ENCODE measurements around the gene ZSCAN9. TPM values are rescaled to one million over a fixed set of nuclear protein-coding genes. Genes with fewer than 3 reads are reported as not detected.

ZSCAN9 gene
- total and polyA plus RNA-seq, 2 of the 13 experiments (the other 11 are each of a cell fraction or from before 2014, with no cell fraction given): 14.6 to 17.8 TPM

GRCh38 chr6:28208111-28208659 lies 16.9 kb upstream of the ZSCAN9 start:
- FAIRE-seq (no peak), DNase-seq (ENCODE audit: low spot score) (no peak), ATAC-seq (no peak)
- WGBS (ENCODE audit: low lambda C conversion rate): 59% methylated on average over 23 of the region's 23 CpGs
- no peak for TF ChIP-seq CC2D1A (CRISPR knock-in tag; IDR thresholded peaks at IDR 0.05)
- TF ChIP-seq NR2C2 (CRISPR knock-in tag; IDR thresholded peaks at IDR 0.05; ENCODE audit: borderline replicate concordance): no peak
- TF ChIP-seq ZBTB43 (CRISPR knock-in tag; conservative IDR thresholded peaks at IDR 0.05): no peak
- TF ChIP-seq ATM (IDR thresholded peaks at IDR 0.05; ENCODE audit: borderline replicate concordance): no peak
- TF ChIP-seq TSC22D2 (CRISPR knock-in tag; IDR thresholded peaks at IDR 0.05; ENCODE audit: borderline replicate concordance): no peak
- TF ChIP-seq CBX2 (IDR thresholded peaks at IDR 0.05; ENCODE audit: low read depth, low read length): 0 out of 2 replicates have a peak, but pooled peaks have one; percentile 68
- no peak; the same call in 1 of the 2 replicates for TF ChIP-seq CBX2 (CRISPR knock-in tag; IDR thresholded peaks at IDR 0.05; ENCODE audit: low read depth)
- no peak for TF ChIP-seq ZNF17 (CRISPR knock-in tag; IDR thresholded peaks at IDR 0.05)
- no peak for TF ChIP-seq THAP7 (CRISPR knock-in tag; IDR thresholded peaks at IDR 0.05)
- no peaks in the 10 kb centered on the region for H3K36me3 ChIP-seq (replicated peaks in 1 of 2; ENCODE audit: control insufficient read depth in 1 of 2, insufficient read depth in 2 of 2, low read length in 2 of 2)
- H2AFZ ChIP-seq (ENCODE audit: low read length): no peak overlapping the region
- no peaks in the 10 kb centered on the region for H3K79me2 ChIP-seq (ENCODE audit: insufficient read depth, low read length)
- ChIA-PET CTCF (ENCODE audit: low intra/inter-chr PET ratio, low total read pairs) (no interaction called here), POLR2A (no interaction called here)
- no peak overlapping the region for H3K9ac ChIP-seq (ENCODE audit: insufficient read depth, low read depth, low read length)
- H4K20me1 ChIP-seq (ENCODE audit: insufficient read depth, low read length): no peaks in the 10 kb centered on the region
- peaks cover 30% of the 10 kb centered on the region for H3K4me1 ChIP-seq (ENCODE audit: insufficient read depth, low read length)
- peak overlapping the region; percentile 68 for H3K4me2 ChIP-seq (ENCODE audit: low read depth, low read length)
- in situ Hi-C loops (cut with HindIII; ENCODE audit: extremely low pct_ligation_motif_present, low pct_unique_long_range_greater_than_20kb): no loop called here
- intact Hi-C loops (cut with micrococcal nuclease; ENCODE audit: unreplicated experiment): no loop called here
- peaks cover 10 to 40% of the 10 kb centered on the region in 2 experiments for H3K27me3 ChIP-seq (ENCODE audit: control insufficient read depth in 1 of 2, insufficient read depth in 2 of 2, low read length in 2 of 2)
- H3K9me3 ChIP-seq (ENCODE audit: low read length): no peaks in the 10 kb centered on the region
- BruUV-seq (replicated peaks): no TSS peak
- no peak overlapping the region for H3K27ac ChIP-seq (ENCODE audit: extremely low read length, insufficient read depth, low read length)
- H3K4me3 ChIP-seq (replicated peaks in 1 of 3; ENCODE audit: insufficient read depth in 1 of 3, low read depth in 2 of 3, low read length in 3 of 3): peak overlapping the region in 1 of 3 experiments; percentile 66; a peak in 2 of 6 replicates
